DLD1 (cell line): ENCODE results near the gene INSYN2B.

Source experiments
- in situ Hi-C: cut with HindIII; loops from 2 replicates; pipeline ENCODE4 v1.10.0; 2017; ENCODE audit warnings: low sequenced_read_pairs

Gene INSYN2B

DNA sequence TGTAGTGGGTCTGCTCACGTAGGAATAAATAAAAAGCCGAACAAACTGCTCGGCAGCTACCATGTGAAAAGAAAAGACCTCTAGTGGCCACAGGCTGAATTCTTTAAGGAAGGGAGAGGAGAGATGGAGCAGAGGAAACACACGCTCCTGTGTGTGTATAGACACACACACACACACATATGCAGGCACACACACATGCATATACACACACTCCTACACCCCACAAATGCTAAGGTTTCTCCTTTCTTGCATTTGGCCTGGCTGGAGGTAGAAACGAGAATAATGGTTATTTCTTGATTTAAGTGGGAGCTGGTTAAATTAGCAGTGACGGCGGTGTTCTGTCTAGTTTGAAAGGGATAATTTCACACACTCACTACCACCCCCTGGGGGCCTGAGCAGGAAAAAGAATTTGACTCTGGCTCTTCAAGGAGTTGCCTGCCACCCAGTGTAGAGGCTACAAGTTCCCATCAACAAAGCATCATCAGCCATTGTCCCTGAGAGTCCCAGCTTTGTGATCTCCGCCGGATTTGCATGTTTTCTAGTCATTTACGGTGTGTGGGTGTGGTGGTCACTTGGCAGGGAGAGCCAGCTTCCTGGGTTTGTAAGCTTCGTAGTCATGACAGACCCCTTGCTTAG is at the start of gene INSYN2B:
Gene INSYN2B, minus strand, starts transcription at position 78 of the 636 bp plus-strand sequence. CDS start 96,597 bp downstream, outside the sequence.
- in situ Hi-C loops: no loop called here

DNA sequence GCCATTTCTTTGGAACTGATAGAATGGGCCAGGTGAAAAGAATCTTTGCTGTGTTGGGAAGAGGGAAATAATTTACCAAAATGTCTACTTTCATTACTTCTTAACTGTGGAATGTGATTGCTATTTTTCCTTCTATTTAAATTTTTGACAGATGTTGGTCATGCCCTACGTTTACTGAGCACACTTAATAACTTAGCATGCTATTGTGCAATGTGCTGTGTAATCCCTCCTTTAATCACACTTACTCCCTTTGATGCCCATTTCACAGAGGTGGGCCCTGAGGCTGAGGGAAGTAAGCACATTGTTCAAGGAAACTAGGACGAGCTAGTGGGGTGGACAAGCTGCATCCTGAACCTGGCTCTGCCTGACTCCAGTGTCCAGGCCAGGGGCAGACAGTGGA is 47.8 kb upstream of the INSYN2B start:
- in situ Hi-C loops: no loop called here

DNA sequence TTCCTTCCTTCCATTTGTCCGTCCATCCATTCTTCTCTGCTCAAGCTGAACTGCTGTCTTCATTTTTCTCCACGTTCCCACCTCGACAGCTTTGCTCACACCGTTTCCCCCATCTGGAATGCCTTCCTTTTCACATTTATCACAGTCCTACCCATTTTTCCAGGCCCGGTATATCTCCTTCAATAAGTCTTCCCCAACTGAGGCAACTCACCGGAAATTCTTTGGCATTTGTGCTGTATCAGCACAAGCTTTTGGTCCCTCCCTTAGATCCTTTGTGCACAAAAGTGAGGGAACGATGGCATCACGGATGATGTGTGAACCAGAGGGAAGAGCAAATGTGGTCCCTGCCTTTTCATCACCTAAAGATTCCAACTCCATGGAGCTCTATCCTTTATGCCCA is 45.6 kb upstream of the INSYN2B start:
- in situ Hi-C loops: no loop called here

DNA sequence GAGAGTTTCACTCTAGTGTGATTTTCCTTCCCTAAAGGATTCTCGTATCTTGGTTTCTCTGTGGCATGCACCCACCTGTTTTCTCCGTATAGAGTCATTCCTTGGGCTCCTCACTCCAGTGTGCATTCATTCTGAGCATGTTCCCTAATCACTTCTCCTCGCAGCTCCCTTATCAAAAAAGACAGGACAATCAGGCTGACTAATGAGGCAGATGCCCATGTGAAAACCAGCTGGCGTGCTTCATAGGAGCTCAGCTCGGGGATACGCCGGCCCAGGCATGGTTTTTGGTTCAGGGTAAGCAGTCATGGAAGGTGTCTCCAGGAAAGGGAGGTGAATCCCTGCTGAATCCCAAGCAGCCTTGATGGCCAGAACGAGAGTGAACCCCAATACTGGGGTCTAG is 41.2 kb upstream of the INSYN2B start:
- in situ Hi-C loops: no loop called here

DNA sequence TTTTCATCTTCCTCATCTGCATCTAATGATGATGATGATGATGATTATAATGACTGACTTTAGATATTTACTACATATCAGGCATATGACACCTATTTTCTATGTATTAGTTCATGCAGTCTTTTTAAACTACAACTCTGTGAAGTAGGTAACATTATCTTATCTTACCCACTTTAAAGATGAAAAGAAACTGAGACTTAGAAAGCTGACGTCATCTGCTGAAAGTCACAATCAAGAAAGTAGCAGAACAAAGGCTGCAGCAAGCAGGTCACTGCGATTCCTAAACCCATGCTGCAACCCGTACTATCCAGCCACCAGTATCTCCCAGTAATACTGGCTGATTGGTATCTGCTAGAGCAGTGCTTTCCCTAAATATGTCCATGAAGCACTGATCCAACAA is 40.1 kb upstream of the INSYN2B start:
- in situ Hi-C loops: no loop called here

DNA sequence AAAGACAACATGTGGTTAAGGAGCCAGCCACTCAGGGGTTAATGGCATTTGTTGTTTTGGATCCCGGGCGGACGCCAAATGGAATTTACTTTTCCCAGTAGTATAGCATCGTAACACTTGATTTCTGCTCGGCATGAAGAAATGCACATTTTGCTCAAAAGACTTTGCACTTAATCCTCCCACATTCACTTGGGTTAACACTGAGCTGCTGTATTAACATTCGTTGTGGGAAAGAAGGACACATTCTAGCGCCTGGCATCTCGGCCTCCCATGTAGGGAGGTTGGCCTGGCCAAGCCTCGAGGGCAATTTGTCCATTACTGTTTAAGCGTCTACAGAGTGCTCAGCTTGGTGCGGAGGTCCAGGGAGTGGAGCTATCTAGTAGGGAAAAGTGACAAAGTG is 32.3 kb upstream of the INSYN2B start:
- in situ Hi-C loops: no loop called here

DNA sequence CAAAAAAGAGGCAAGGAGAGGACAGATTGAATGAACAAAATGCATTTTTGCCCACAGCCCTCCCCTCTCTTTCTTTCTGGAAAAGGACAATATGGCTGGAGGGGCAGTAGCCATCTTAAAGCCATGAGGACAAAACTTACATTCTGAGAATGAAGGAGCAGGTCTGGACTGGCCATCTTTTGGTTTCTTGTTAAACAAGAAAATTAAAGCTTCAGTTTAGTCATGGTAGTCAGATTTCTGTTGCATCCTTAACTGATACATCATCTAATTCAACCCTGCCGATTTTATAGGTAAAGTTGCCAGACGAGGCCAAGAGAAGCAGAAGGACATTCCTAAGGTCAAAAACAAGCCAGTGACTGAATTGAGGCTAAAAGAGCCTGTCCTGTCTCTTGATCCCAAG is 31.5 kb upstream of the INSYN2B start:
- in situ Hi-C loops: no loop called here

DNA sequence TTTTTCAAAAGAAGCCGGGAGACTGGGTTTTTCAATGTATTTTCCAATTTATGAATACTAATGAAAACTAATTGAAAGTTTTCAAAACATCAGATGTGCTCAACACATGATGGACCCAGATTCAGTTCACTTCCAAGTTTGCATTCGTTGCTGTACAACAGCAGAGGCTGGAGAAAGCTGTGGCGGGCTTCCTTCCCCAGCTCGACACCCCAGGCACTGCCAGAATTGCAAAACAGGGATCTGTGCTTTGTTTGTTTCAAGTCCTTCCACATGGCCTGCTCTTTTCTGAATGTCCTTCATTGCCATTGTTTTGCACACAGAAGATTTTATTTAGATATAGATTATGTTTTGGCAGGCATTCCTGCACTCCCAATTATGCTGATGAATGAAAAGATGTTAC is 30.3 kb upstream of the INSYN2B start:
- in situ Hi-C loops: no loop called here

DNA sequence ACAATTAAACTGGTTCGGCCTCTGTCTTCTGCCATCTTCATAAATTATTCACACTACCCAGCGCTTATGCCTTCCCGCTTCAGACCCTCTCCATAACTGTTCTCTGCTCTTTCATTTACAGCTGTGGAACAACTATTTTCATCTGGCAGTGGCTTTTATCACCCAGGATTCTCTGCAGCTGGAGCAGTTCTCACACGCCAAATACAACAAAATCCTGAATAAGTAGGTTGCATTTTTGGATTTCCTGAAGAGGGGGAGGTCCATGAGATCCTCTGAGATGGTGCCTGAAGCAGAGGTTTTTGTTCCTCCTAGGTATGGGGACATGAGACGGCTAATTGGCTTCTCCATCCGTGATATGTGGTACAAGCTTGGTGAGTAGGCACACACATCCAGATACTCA is 28.1 kb upstream of the INSYN2B start:
- in situ Hi-C loops: no loop called here

DNA sequence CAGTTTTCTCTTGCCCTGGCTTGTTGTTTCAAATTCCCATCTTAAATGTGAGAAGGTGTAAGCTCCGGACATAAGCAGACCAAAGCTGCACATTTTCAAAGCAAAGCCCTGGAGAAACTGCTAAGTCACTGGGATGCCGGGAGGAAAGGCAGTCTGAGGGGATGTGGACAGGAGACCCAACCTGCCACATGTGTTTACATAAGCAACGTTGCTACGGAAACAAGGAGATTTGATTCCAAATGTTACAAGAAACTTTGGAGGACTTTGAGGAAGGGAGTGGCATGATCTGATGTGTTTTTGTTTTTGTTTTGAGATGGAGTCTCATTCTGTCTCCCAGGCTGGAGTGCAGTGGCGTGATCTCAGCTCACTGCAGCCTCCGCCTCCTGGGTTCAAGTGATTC is 25.7 kb upstream of the INSYN2B start:
- in situ Hi-C loops: no loop called here

DNA sequence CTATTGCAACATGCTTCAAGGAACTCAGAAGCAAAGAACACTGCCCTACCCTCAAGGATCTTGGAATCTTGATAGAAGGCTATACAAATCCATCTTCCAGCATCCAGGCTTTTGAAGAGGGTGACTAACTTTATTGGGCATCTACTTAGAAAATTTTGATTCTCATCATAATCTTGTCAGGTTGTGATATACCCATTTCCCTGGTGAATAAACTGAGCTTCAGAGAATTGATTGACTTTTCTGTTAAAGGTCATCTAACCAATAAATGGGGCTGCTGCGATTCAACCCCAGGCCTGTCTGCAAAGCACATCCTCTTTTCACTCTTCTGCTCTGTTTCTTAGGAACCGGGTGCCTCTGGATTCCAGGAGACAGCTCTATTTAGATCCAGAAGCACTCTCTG is 19.9 kb upstream of the INSYN2B start:
- in situ Hi-C loops: no loop called here

DNA sequence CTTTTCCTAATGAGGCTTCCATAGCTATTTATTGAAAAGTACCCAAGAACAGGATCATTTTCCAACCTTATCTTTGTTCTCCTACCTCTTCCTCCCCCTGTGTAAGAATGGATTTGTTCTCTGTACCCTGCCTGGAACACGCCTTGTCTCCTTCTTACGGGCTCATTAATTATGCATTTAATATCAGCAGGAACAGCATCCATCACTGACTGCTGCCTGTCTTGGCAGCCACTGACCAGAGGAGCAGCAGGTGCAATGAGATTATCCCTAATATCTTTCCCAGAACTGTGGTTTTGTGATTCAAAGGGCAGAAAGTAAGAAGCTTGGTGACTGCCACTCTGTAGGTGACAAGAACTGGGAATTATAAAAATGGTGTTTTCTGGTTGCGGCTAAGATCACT is 19.3 kb upstream of the INSYN2B start:
- in situ Hi-C loops: no loop called here

DNA sequence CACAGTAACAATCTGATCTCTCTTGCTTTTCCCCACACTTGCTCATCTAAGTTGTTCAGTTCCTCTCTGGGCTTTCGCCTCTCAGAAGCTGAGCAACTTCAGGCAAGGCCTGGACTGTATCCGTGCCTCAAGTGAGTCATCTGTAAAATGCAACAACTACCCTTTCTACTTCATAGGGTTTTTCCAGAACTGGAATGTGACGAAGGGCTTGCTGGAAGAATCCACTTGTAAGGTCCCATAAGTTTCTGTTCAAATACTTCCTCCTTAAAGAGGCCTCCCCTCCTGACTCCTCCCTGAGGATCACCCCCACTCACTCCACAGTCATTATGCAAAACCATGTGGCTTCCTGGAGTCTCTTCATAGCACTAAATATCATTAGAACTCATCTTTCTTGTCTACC is 17.5 kb upstream of the INSYN2B start:
- in situ Hi-C loops: no loop called here

DNA sequence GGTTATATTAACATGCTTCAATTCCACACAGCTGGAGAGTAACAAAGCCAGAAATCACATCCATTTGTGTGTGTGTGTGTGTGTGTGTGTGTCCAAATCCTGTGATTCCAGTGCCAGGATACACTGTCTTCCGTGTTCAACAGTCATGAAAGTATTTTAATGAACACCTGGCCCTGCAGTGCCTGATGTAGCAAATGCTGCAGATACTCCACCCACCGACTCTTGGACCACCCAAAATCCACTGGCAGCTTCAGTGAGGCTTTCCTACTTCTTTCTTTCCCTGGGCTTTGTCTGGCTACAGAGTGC is 13.1 kb upstream of the INSYN2B start:
- in situ Hi-C loops: no loop called here

DNA sequence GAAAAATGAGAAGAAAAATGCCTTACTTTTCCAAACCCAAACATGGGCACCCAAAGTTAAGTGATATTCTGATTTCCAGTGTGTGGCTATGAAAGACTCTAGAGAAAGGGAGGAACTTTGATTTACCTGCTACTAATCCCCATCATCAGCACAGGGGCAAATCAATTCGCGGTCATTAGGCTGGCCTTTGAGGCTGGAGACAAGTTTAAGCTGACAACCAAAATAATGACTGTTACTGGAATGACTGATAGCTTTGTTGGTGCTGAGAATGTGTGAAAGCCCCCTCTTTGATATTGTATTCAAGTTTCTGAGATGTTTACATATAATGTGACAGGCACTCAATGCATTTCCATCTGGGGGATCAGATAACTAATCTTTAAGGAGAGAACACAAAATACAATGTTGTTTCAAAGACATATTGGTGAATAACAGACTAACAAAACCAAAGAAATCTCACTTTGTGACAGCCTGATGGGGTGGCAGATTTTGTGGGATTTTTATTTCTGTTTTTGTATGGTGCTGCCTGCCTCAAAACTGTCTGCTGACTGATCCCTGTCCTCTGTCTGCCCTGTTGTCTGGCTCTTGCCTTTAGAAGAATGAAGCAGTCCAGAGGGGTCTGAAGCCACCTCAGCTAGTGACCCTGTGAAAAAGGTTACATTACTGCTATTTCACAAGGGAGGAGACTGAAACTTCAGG is 12.6 kb upstream of the INSYN2B start:
- in situ Hi-C loops: no loop called here

DNA sequence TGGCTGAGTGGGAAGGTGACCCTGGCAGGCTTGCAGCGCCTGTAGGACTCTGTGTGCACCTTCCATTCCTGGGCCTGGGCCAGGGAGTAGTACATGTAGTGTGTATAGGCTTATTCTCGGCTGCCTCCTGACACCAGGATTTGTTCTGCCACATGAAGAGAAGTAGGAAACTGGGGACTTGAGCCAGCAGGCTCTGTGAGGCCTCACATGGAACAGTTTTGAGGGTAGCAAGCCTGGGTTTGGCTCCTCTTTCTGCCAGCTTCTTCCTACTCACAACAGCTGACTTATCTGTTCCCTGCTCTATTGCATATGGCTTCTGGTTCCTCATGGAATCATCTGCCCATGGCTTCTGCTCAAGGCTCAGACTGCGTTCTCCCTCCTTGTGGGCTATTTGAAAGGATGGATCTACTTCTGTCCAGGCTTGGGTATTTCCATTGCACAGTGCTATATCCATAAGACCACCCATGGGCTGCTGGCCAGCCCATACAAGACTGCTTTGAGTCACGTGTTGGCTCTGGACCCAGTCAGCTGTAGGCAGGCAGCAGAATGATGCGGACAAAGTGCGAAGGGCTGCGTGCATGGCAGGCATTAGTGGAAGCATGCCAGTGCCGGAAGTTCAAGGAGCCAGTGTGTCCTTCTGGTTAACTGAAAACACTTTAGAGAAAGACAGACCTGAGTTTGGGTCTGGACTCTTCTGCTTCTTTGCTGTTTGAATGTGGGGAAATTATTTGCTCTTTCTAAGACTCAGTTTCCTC is 11.0 kb upstream of the INSYN2B start:
- in situ Hi-C loops: no loop called here

DNA sequence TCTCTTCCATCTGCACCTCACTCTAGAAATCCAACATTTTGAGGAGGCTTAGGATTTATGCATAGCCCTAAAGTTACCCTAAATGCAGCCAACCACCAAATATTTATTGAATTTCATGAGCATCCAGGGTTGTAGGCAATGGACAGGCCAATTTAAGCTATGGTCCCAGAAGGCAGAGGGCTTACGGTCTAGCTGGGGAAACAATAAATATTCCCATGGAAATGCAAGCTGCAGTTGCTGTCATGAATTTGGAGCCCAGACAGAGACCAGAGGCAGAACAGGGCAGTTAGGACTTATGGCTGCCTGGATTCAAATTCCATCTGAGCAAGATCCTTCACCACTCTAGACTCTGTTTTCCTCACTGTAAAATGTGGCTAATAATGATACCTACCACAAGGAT is 9.1 kb upstream of the INSYN2B start:
- in situ Hi-C loops: no loop called here

DNA sequence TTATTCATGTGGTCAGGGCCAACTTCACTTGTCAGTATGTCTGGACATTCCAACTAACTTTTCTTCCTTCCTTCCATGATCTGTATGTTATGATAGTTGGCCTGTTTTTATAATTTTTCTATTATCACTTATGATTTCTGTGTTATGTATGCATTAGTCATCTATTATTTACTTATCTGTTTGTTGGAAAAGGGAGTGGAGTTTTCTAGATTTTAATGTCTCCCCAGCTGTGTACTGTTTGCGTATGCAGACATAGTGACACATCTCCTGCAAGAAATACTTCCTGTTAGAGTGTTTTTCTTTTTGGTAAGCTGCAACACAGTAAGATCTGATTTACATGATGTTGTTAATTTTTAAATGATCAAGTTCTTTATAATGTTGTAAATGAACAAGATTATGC is 8.7 kb upstream of the INSYN2B start:
- in situ Hi-C loops: no loop called here

DNA sequence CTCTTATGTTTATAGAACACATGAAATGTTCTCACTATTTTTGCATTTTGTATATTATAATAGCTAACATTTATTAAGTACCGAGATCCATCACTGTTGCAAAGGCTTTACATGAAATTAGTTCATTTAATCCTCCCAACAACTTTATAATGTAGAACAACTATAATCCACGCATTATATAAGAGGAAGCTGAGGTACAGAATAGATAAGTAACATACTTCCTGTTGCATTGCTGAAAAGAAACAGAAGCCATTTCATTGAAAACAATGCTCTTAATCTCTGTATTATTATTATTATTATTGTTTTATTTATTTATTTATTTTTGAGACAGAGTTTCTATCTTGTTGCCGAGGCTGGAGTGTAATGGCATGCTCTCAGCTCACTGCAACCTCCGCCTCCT is 7.9 kb upstream of the INSYN2B start:
- in situ Hi-C loops: no loop called here

DNA sequence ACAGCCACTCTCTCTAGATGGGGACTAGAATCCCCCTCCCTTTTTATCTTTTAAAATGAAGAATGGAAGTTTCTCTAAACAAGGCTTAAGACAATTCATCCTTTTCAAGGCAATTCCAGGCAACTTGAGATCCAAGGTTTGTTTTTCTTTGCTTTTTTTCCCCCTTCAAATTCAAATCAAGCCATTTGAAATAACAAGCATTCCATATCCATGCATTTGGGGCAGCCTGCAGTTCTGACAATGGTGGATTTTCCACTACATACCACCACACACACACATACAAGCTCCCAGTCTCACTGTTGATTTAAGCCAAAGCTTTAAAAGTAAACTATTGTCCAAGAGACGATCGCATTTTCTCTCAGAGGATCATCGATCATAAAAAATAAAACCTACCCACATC is 424 bp downstream of the INSYN2B start:
- in situ Hi-C loops: no loop called here

DNA sequence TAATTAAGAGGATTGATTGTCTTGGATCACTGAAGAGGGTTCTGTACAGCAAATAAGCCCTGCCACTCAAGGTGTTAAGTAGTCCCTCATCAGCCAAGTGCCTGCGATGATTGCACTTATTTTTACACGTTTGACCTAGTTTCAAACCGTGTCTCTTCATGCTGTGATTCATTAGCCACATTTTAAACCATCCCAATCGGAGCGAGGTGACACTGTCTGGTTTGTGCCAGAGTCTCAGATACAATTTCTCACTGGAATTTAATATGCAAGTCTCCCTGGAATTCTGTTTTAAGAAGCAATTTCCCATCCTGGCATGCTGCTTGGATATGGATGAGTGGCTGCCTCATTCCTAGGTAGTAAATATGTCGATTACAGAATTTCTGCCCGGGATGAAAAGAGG is 1.6 kb downstream of the INSYN2B start:
- in situ Hi-C loops: no loop called here

DNA sequence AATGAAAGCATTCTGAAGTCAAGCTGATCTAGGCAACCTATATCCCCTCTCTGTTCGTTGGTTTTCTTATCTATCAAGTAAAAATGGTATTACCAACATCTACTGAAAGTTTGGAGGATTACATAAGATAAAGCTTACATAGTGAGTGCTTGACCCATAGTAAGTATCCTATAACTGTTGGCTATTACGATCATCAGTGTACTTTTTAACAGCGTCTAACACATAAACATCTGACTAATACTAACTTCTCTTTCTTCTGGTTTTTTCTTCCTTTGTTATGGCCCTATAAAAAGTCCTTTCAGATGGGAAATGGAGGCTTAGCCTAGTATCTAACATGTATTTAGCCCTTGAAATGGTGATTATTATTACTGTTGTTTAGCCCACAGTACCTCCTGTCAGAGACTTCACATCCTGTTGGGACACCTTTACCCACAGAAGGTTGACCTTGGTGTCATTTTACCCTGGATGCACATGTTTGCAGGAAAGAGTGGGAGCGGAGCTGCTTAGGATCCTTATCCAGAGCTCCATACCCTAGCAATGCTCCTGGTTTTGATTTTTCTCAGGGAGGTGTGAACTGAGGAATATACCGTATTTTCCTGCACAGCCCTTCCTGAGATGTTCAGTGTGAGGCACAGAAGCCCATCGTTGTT is 6.0 kb downstream of the INSYN2B start:
- in situ Hi-C loops: no loop called here
